Calu3 (cell line): ENCODE results near the gene CEP250. TPM values are rescaled to one million over a fixed set of nuclear protein-coding genes. Genes with fewer than 3 reads are reported as not detected.

Experiments
- BruUV-seq: library from RNA; stranded (reverse); fragments of 400-500 nt; replicated peaks from 2 replicates; lab custom pipeline; 2021; lab: Mats Ljungman, UMichigan
- CTCF ChIA-PET: fragments of 300-600 bp; sonication (Branson Sonifier 250); formaldehyde crosslinking; loops from one replicate; lab custom pipeline; 2022; ENCODE audit warnings: antibody characterized with exemption; lab: Charles Lee
- DNase-seq: peaks from one replicate; pipeline ENCODE4 v3.0.0; 2022
- H3K27ac Mint-ChIP-seq: one replicate; pipeline ENCODE4 v1.8.0; 2022; ENCODE audit warnings: mixed read lengths; ENCODE audit not compliant: unreplicated experiment
- H3K27me3 Mint-ChIP-seq: one replicate; pipeline ENCODE4 v1.8.0; 2022; ENCODE audit warnings: mixed read lengths; ENCODE audit not compliant: unreplicated experiment
- H3K36me3 Mint-ChIP-seq: one replicate; pipeline ENCODE4 v1.8.0; 2022; ENCODE audit warnings: mild to moderate bottlenecking, moderate library complexity, mixed read lengths; ENCODE audit not compliant: insufficient read depth, unreplicated experiment
- H3K4me1 Mint-ChIP-seq: one replicate; pipeline ENCODE4 v1.8.0; 2022; ENCODE audit warnings: mild to moderate bottlenecking, low read depth, mixed read lengths; ENCODE audit not compliant: unreplicated experiment
- H3K4me3 Mint-ChIP-seq: one replicate; pipeline ENCODE4 v1.8.0; 2022; ENCODE audit warnings: mild to moderate bottlenecking, low read depth, moderate library complexity, mixed read lengths; ENCODE audit not compliant: unreplicated experiment
- H3K9me3 Mint-ChIP-seq: one replicate; pipeline ENCODE4 v1.8.0; 2022; ENCODE audit warnings: low read depth, mixed read lengths; ENCODE audit not compliant: unreplicated experiment
- intact Hi-C: fragments of 100-400 bp; cut with micrococcal nuclease; formaldehyde crosslinking; loops from one replicate; pipeline ENCODE4 v1.10.0; 2022; ENCODE audit not compliant: unreplicated experiment
- total RNA-seq: library from RNA; stranded (reverse); gene quantifications from 2 replicates; pipeline ENCODE4 v1.2.3, GENCODE V29; 2022
- TF ChIP-seq, protein P1 (sequence below): fragments of 200-600 bp; IDR thresholded peaks from one replicate; pipeline ENCODE4 v1.8.0; 2022; ENCODE audit warnings: antibody characterized with exemption; ENCODE audit not compliant: unreplicated experiment

The CEP250 gene
- total RNA-seq, 1 experiment from 2014 or later, result 61.0 TPM

GRCh38 chr20:35465976-35466375 lies 10.6 kb downstream of the CEP250 start:
- TF ChIP-seq, protein P1, sequence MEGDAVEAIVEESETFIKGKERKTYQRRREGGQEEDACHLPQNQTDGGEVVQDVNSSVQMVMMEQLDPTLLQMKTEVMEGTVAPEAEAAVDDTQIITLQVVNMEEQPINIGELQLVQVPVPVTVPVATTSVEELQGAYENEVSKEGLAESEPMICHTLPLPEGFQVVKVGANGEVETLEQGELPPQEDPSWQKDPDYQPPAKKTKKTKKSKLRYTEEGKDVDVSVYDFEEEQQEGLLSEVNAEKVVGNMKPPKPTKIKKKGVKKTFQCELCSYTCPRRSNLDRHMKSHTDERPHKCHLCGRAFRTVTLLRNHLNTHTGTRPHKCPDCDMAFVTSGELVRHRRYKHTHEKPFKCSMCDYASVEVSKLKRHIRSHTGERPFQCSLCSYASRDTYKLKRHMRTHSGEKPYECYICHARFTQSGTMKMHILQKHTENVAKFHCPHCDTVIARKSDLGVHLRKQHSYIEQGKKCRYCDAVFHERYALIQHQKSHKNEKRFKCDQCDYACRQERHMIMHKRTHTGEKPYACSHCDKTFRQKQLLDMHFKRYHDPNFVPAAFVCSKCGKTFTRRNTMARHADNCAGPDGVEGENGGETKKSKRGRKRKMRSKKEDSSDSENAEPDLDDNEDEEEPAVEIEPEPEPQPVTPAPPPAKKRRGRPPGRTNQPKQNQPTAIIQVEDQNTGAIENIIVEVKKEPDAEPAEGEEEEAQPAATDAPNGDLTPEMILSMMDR, result no peak
- intact Hi-C loops, result no loop called here
- H3K27ac Mint-ChIP-seq, result no peak overlapping the region
- no peak overlapping the region for H3K4me3 Mint-ChIP-seq
- H3K4me1 Mint-ChIP-seq, result peaks cover 18% of the 10 kb centered on the region
- BruUV-seq, result no TSS peak
- peaks cover 17% of the 10 kb centered on the region for H3K36me3 Mint-ChIP-seq
- no peak for DNase-seq
- no peaks in the 10 kb centered on the region for H3K27me3 Mint-ChIP-seq
- CTCF ChIA-PET, result interaction anchor here (0.6 to 2.5 kb wide), 4 partner anchors 9 to 1594 kb away, joined by 3 to 7 read pairs (median 4); no protein-coding TSS in a partner anchor
- no peaks in the 10 kb centered on the region for H3K9me3 Mint-ChIP-seq

DNA sequence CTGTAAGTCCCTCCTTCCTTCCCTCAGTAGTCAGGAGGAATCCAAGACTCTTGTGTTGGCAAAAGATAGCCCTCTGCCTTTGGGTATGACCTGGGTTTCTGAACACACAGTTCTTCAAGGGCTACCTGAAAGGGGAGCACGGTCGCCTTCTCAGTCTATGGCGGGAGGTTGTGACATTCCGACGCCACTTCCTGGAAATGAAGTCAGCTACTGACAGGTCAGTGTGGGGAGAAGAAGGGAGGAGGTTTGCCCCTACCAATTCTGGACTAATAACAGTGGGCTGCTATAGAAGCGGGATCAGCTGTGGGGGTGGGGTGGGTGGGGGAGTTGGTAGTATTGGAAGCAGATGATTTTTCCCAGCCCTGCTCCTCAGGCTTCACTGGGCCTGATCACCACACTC lies 11.5 kb downstream of the CEP250 start:
- no TSS peak for BruUV-seq
- Mint-ChIP-seq H3K27me3 (no peaks in the 10 kb centered on the region), H3K4me1 (peaks cover 18% of the 10 kb centered on the region), H3K36me3 (peaks cover 17% of the 10 kb centered on the region), H3K9me3 (no peaks in the 10 kb centered on the region), H3K27ac (no peak overlapping the region), H3K4me3 (no peak overlapping the region)
- TF ChIP-seq, protein P1, result no peak
- intact Hi-C loops, result no loop called here
- DNase-seq, result no peak
- CTCF ChIA-PET, result interaction anchor here (0.6 to 2.5 kb wide), 6 partner anchors 10 to 370 kb away, joined by 3 to 7 read pairs (median 4); no protein-coding TSS in a partner anchor

- H3K27me3 Mint-ChIP-seq, result no peaks in the 10 kb centered on the region
These were observed 12.2 kb downstream of the CEP250 start for GRCh38 chr20:35467339-35468224.

GRCh38 chr20:35468671-35469334 lies 13.4 kb downstream of the CEP250 start:
- no peaks in the 10 kb centered on the region for H3K27me3 Mint-ChIP-seq
- H3K9me3 Mint-ChIP-seq, result no peaks in the 10 kb centered on the region
- no peak overlapping the region for H3K27ac Mint-ChIP-seq
- BruUV-seq, result no TSS peak
- H3K4me1 Mint-ChIP-seq, result peaks cover 18% of the 10 kb centered on the region
- DNase-seq, result peak; percentile 22
- peaks cover 17% of the 10 kb centered on the region for H3K36me3 Mint-ChIP-seq
- TF ChIP-seq, protein P1, result no peak
- CTCF ChIA-PET, result interaction anchor here (0.6 to 1.0 kb wide), 2 partner anchors 13 to 1642 kb away, joined by 3 to 4 read pairs; partner anchors contain the start of gene CEP250
- H3K4me3 Mint-ChIP-seq, result no peak overlapping the region
- intact Hi-C loops, result no loop called here

More at GRCh38 chr20:35467339-35468224, 12.2 kb downstream of the CEP250 start:
- Mint-ChIP-seq H3K9me3 (no peaks in the 10 kb centered on the region), H3K4me3 (no peak overlapping the region), H3K36me3 (peaks cover 17% of the 10 kb centered on the region), H3K27ac (no peak overlapping the region), H3K4me1 (peaks cover 18% of the 10 kb centered on the region)
- TF ChIP-seq, protein P1, result no peak
- DNase-seq, result no peak
- CTCF ChIA-PET, result interaction anchor here (0.6 to 2.5 kb wide), 6 partner anchors 10 to 371 kb away, joined by 3 to 7 read pairs (median 4); no protein-coding TSS in a partner anchor
- BruUV-seq, result no TSS peak
- intact Hi-C loops, result no loop called here
